ENCODE data around the gene HMGB3. TPM values are rescaled to one million over a fixed set of nuclear protein-coding genes. Genes with fewer than 3 reads are reported as not detected.

Gene HMGB3
- total RNA-seq, 4 donors from 2014 or later: 1.3 to 4.4 (median 3.2) TPM

GRCh38 chrX:150966235-150966634 lies 16.9 kb upstream of the HMGB3 start:
- Histone ChIP-seq H3K36me3 (no peaks in the 10 kb centered on the region), H3K27me3 (no peaks in the 10 kb centered on the region), H3K4me1 (no peaks in the 10 kb centered on the region), H3K27ac (no peak overlapping the region), H3K9me3 (no peaks in the 10 kb centered on the region), H3K4me3 (no peak overlapping the region)
- TF ChIP-seq EP300 (IDR thresholded peaks at IDR 0.05) (no peak), POLR2AphosphoS5 (IDR thresholded peaks at IDR 0.05) (no peak), POLR2A (IDR thresholded peaks at IDR 0.05) (no peak)
- TF ChIP-seq, protein P1, sequence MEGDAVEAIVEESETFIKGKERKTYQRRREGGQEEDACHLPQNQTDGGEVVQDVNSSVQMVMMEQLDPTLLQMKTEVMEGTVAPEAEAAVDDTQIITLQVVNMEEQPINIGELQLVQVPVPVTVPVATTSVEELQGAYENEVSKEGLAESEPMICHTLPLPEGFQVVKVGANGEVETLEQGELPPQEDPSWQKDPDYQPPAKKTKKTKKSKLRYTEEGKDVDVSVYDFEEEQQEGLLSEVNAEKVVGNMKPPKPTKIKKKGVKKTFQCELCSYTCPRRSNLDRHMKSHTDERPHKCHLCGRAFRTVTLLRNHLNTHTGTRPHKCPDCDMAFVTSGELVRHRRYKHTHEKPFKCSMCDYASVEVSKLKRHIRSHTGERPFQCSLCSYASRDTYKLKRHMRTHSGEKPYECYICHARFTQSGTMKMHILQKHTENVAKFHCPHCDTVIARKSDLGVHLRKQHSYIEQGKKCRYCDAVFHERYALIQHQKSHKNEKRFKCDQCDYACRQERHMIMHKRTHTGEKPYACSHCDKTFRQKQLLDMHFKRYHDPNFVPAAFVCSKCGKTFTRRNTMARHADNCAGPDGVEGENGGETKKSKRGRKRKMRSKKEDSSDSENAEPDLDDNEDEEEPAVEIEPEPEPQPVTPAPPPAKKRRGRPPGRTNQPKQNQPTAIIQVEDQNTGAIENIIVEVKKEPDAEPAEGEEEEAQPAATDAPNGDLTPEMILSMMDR (IDR thresholded peaks at IDR 0.05): no peak
- ATAC-seq: no peak
- 17 to 45% methylated on average over 5 to 6 of the region's 11 CpGs for WGBS, 2 donors (ENCODE audit: low coverage in 1 of 2)

- H3K27me3 ChIP-seq: no peaks in the 10 kb centered on the region
- no peak for TF ChIP-seq POLR2AphosphoS5 (IDR thresholded peaks at IDR 0.05)
- no peak for TF ChIP-seq POLR2A (IDR thresholded peaks at IDR 0.05)
- TF ChIP-seq EP300 (IDR thresholded peaks at IDR 0.05): no peak
- TF ChIP-seq, protein P1 (IDR thresholded peaks at IDR 0.05): no peak
- H3K27ac ChIP-seq: no peak overlapping the region
- H3K4me3 ChIP-seq: no peak overlapping the region
- WGBS, 2 donors (ENCODE audit: low coverage in 1 of 2): 60 to 67% methylated on average over 2 to 3 of the region's 3 CpGs
- ATAC-seq: no peak
- H3K4me1 ChIP-seq: no peaks in the 10 kb centered on the region
- H3K36me3 ChIP-seq: no peaks in the 10 kb centered on the region
- H3K9me3 ChIP-seq: no peaks in the 10 kb centered on the region
Measured at GRCh38 chrX:150966742-150967141, 16.4 kb upstream of the HMGB3 start.

DNA sequence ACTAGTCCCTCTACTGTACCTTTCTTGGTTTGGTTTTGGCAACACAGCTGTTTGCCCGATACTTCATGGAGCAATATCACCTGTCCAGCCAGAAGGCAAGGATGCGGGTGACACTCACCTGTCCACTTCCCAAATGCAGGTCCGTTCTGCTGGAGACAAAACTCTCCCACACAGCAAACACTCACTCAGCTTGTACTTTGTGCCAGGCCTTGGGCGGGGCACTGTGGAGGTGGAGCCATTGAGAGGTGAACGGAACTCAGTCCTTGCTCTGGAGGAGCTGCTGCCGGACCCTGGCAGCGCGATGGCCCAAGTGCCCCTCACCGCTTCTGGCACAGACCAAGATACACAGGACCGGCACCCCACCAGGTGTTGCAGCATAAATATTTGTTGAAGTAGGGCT lies 15.3 kb upstream of the HMGB3 start:
- TF ChIP-seq, protein P1 (IDR thresholded peaks at IDR 0.05): no peak
- no peak for TF ChIP-seq EP300 (IDR thresholded peaks at IDR 0.05)
- no peak for TF ChIP-seq POLR2AphosphoS5 (IDR thresholded peaks at IDR 0.05)
- no peak for TF ChIP-seq POLR2A (IDR thresholded peaks at IDR 0.05)
- Histone ChIP-seq H3K4me1 (no peaks in the 10 kb centered on the region), H3K4me3 (no peak overlapping the region), H3K27me3 (no peaks in the 10 kb centered on the region), H3K9me3 (no peaks in the 10 kb centered on the region), H3K27ac (no peak overlapping the region), H3K36me3 (no peaks in the 10 kb centered on the region)
- ATAC-seq: no peak
- WGBS, 2 donors (ENCODE audit: low coverage in 1 of 2): 64% methylated on average over 5 of the region's 10 CpGs; no CpG with 5 or more reads in 1 of the 2 donors

DNA sequence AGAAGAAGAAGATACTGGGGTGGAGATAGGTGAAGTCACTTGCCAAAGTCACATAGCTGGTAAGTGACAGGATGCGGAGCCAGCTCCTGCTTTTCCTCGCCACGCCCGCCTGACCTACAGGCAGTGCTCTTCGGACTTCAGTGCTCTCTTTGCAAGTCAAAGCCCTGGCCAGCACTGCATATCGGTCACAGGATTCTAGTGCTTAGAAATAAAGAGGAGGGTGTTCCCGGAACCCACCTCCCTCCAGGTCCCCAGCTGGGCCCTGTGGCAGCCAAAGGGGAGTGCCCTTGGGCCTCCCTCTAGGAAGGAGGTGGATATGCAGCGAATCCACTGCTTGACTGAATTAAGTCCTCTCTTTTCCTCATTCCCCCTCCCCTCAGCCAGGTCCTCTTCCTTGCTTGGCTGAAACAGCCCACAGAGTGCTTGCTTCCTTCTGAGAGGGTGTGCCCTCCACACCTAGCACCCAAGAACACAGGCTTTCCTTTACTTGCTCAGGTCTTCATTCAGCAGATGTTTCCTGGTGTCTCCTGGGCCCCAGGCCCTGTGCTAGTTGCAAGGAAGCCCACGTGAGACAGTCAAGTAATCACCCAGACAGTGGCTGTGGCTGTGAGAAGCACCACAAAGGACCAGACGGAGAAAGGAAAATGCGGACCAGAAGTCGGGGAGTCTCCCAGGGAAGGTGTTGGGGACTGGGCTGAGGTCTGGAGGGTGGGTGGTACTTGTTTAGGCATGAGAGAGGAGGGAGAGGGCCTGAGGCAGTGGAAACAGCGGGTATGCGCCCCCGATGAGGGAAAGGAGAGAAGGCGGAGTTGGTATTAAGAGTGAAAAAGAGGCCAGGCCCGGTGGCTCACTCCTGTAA lies 14.0 kb upstream of the HMGB3 start:
- no peaks in the 10 kb centered on the region for H3K27me3 ChIP-seq
- H3K4me1 ChIP-seq: no peaks in the 10 kb centered on the region
- no peak for TF ChIP-seq POLR2AphosphoS5 (IDR thresholded peaks at IDR 0.05)
- TF ChIP-seq, protein P1 (IDR thresholded peaks at IDR 0.05): no peak
- TF ChIP-seq POLR2A (IDR thresholded peaks at IDR 0.05): no peak
- TF ChIP-seq EP300 (IDR thresholded peaks at IDR 0.05): no peak
- H3K9me3 ChIP-seq: no peaks in the 10 kb centered on the region
- 77 to 84% methylated on average over 6 to 12 of the region's 17 CpGs for WGBS, 2 donors (ENCODE audit: low coverage in 1 of 2)
- no peak overlapping the region for H3K27ac ChIP-seq
- no peak overlapping the region for H3K4me3 ChIP-seq
- H3K36me3 ChIP-seq: no peaks in the 10 kb centered on the region
- no peak for ATAC-seq

DNA sequence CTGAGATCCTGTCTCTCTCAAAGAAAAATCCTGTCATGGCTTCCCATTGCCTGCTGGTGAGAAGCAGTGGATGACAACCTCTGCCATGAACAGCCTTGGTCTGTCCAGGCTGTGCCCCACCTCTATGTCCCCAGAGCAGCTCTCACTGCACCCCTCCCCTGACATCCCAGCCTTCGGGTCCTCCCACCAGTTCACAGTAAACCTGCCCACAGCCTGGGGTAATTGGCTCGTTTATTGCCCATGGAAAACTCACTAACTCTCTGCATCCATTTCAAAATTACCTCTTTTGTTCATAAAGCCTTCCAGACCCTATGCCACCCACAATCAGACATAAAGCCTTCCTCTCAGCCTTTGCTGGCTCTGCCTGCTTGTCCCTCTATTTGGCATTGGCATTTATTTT lies 10.7 kb upstream of the HMGB3 start:
- TF ChIP-seq EP300 (IDR thresholded peaks at IDR 0.05): no peak
- no peak for TF ChIP-seq POLR2AphosphoS5 (IDR thresholded peaks at IDR 0.05)
- TF ChIP-seq POLR2A (IDR thresholded peaks at IDR 0.05): no peak
- TF ChIP-seq, protein P1 (IDR thresholded peaks at IDR 0.05): no peak
- no peaks in the 10 kb centered on the region for H3K9me3 ChIP-seq
- ATAC-seq: no peak
- no peak overlapping the region for H3K4me3 ChIP-seq
- 58% methylated on average over 2 of the region's 2 CpGs; no CpG with 5 or more reads in 1 of the 2 donors for WGBS, 2 donors (ENCODE audit: low coverage in 1 of 2)
- no peak overlapping the region for H3K27ac ChIP-seq
- no peaks in the 10 kb centered on the region for H3K36me3 ChIP-seq
- no peaks in the 10 kb centered on the region for H3K4me1 ChIP-seq
- no peaks in the 10 kb centered on the region for H3K27me3 ChIP-seq
